H9 (cell line): ENCODE data around the gene PDPK1. TPM values are rescaled to one million over a fixed set of nuclear protein-coding genes. Genes with fewer than 3 reads are reported as not detected.
A peak's percentile ranks its signal among the peaks of the same experiment; 100 is the strongest.

Source experiments
- DNase-seq: peaks from one replicate; pipeline ENCODE4 v3.0.0-alpha.2; 2017
- H2AFZ ChIP-seq: one replicate; pipeline ENCODE4 v1.6.1; 2013; ENCODE audit warnings: mild to moderate bottlenecking, low read length, control low read depth, moderate library complexity
- H2AK5ac ChIP-seq: 2 replicates; pipeline ENCODE4 v1.6.1; 2013; ENCODE audit warnings: low read length, control low read depth, mixed read lengths; ENCODE audit not compliant: insufficient read length
- H2BK120ac ChIP-seq: one replicate; pipeline ENCODE4 v1.6.1; 2013; ENCODE audit warnings: low read depth, mild to moderate bottlenecking, low read length, control low read depth, inconsistent platforms; ENCODE audit not compliant: poor library complexity, severe bottlenecking
- H2BK12ac ChIP-seq: 2 replicates; pipeline ENCODE4 v1.6.1; 2013; ENCODE audit warnings: low read length, control low read depth, mixed read lengths, low read depth; ENCODE audit not compliant: insufficient read length
- H2BK15ac ChIP-seq: 2 replicates; pipeline ENCODE4 v1.6.1; 2013; ENCODE audit warnings: low read depth, low read length, control low read depth
- H2BK20ac ChIP-seq: one replicate; pipeline ENCODE4 v1.6.1; 2013; ENCODE audit warnings: low read depth, mild to moderate bottlenecking, low read length, control low read depth, inconsistent platforms; ENCODE audit not compliant: poor library complexity, severe bottlenecking
- H2BK5ac ChIP-seq: 2 replicates; pipeline ENCODE4 v1.6.1; 2013; ENCODE audit warnings: low read length, control low read depth, mixed read lengths; ENCODE audit not compliant: insufficient read length
- H3K14ac ChIP-seq: 2 replicates; pipeline ENCODE4 v1.6.1; 2013; ENCODE audit warnings: low read length, control low read depth; ENCODE audit not compliant: insufficient read depth
- H3K18ac ChIP-seq: 2 replicates; pipeline ENCODE4 v1.6.1; 2013; ENCODE audit warnings: low read depth, mild to moderate bottlenecking, mixed read lengths, low read length, control low read depth; ENCODE audit not compliant: insufficient read length
- H3K23ac ChIP-seq: 2 replicates; pipeline ENCODE4 v1.6.1; 2013; ENCODE audit warnings: low read length, control low read depth, mixed read lengths, low read depth; ENCODE audit not compliant: insufficient read length
- H3K23me2 ChIP-seq: 2 replicates; pipeline ENCODE4 v1.6.1; 2013; ENCODE audit warnings: low read depth, mild to moderate bottlenecking, mixed read lengths, low read length, control low read depth; ENCODE audit not compliant: insufficient read length, poor library complexity, severe bottlenecking
- H3K27ac ChIP-seq: 2 replicates; pipeline ENCODE4 v1.5.1; 2013; ENCODE audit warnings: low read length, control low read depth, mixed read lengths, low read depth; ENCODE audit not compliant: insufficient read length
- H3K27me3 ChIP-seq: 2 replicates; pipeline ENCODE4 v1.6.1; 2013; ENCODE audit warnings: low read length, control low read depth, inconsistent platforms; ENCODE audit not compliant: insufficient read depth
- H3K4ac ChIP-seq: 2 replicates; pipeline ENCODE4 v1.6.1; 2013; ENCODE audit warnings: low read depth, mild to moderate bottlenecking, control low read depth, inconsistent platforms, low read length, moderate library complexity
- H3K4me1 ChIP-seq: 2 replicates; pipeline ENCODE4 v1.6.1; 2013; ENCODE audit warnings: low read length, control low read depth, inconsistent platforms; ENCODE audit not compliant: insufficient read depth
- H3K4me2 ChIP-seq: 2 replicates; pipeline ENCODE4 v1.6.1; 2013; ENCODE audit warnings: low read length, control low read depth, mixed read lengths; ENCODE audit not compliant: insufficient read length, insufficient read depth
- H3K56ac ChIP-seq: 2 replicates; pipeline ENCODE4 v1.6.1; 2013; ENCODE audit warnings: low read depth, mild to moderate bottlenecking, mixed read lengths, low read length, control low read depth; ENCODE audit not compliant: insufficient read length
- H3K79me1 ChIP-seq: 2 replicates; pipeline ENCODE4 v1.6.1; 2013; ENCODE audit warnings: low read depth, mild to moderate bottlenecking, moderate library complexity, low read length, control low read depth, inconsistent platforms; ENCODE audit not compliant: insufficient read depth, poor library complexity, severe bottlenecking
- H3K79me2 ChIP-seq: 2 replicates; pipeline ENCODE4 v1.6.1; 2013; ENCODE audit warnings: low read length, control low read depth, inconsistent platforms; ENCODE audit not compliant: insufficient read depth
- H3K9ac ChIP-seq: 2 replicates; pipeline ENCODE4 v1.6.1; 2013; ENCODE audit warnings: low read length, control low read depth, mixed read lengths; ENCODE audit not compliant: insufficient read length; ENCODE audit errors: extremely low read depth
- H3K9me3 ChIP-seq: one replicate; pipeline ENCODE4 v1.6.1; 2013; ENCODE audit warnings: low read depth, low read length, inconsistent platforms; ENCODE audit not compliant: control insufficient read depth
- H3T11ph ChIP-seq: one replicate; pipeline ENCODE4 v1.6.1; 2013; ENCODE audit warnings: mild to moderate bottlenecking, low read length, control low read depth, inconsistent platforms
- H4K20me1 ChIP-seq: one replicate; pipeline ENCODE4 v1.6.1; 2013; ENCODE audit not compliant: control insufficient read depth, insufficient read length, insufficient read depth
- H4K5ac ChIP-seq: 2 replicates; pipeline ENCODE4 v1.6.1; 2013; ENCODE audit warnings: low read depth, mild to moderate bottlenecking, mixed read lengths, low read length, control low read depth; ENCODE audit not compliant: insufficient read length
- H4K8ac ChIP-seq: replicated peaks from 2 replicates; pipeline ENCODE4 v1.6.1; 2013; ENCODE audit warnings: low read length, control low read depth, mixed read lengths, low read depth; ENCODE audit not compliant: insufficient read length
- H4K91ac ChIP-seq: 2 replicates; pipeline ENCODE4 v1.6.1; 2013; ENCODE audit warnings: low read depth, mild to moderate bottlenecking, moderate library complexity, mixed read lengths, low read length, control low read depth; ENCODE audit not compliant: insufficient read length
- H3K27ac Mint-ChIP-seq, 3 experiments: 2 replicates in 2 of 3; 3 replicates in 1 of 3; pipeline ENCODE4 v1.8.0; 2020 to 2021; ENCODE audit warnings: mixed read lengths in 3 of 3, mild to moderate bottlenecking in 1 of 3, moderate library complexity in 1 of 3
- H3K27me3 Mint-ChIP-seq: 2 replicates; pipeline ENCODE4 v1.8.0; 2021; ENCODE audit warnings: low read depth, mild to moderate bottlenecking, moderate library complexity, mixed read lengths
- H3K36me3 Mint-ChIP-seq, 3 experiments: 2 replicates in 2 of 3; 3 replicates in 1 of 3; pipeline ENCODE4 v1.8.0; 2020 to 2021; ENCODE audit warnings: low read depth in 3 of 3, mixed read lengths in 3 of 3; ENCODE audit not compliant: insufficient read depth in 1 of 3
- H3K4me1 Mint-ChIP-seq, 2 experiments: 2 replicates each; pipeline ENCODE4 v1.8.0; 2020; ENCODE audit warnings: mixed read lengths in 2 of 2
- H3K4me3 Mint-ChIP-seq, 2 experiments: 2 replicates in 1 of 2; 3 replicates in 1 of 2; pipeline ENCODE4 v1.8.0; 2020 to 2021; ENCODE audit warnings: mild to moderate bottlenecking in 2 of 2, mixed read lengths in 2 of 2, moderate library complexity in 1 of 2
- H3K9me3 Mint-ChIP-seq, 2 experiments: 2 replicates in 1 of 2; 3 replicates in 1 of 2; pipeline ENCODE4 v1.8.0; 2020; ENCODE audit warnings: mild to moderate bottlenecking in 2 of 2, mixed read lengths in 2 of 2, moderate library complexity in 1 of 2
- WGBS: extraction: QIAGEN DNeasy Blood & Tissue Kit; methylation state at CpG from one replicate; pipeline ENCODE4 v1.1.7; 2013; ENCODE audit warnings: missing lambda C conversion rate, low lambda C conversion rate, mixed read lengths; ENCODE audit not compliant: insufficient read length; ENCODE audit errors: extremely low coverage; 5-methylcytosine and 5-hydroxymethylcytosine counted together
- total RNA-seq: library from RNA; stranded (reverse); gene quantifications from 2 replicates; pipeline ENCODE4 v1.2.1, GENCODE V29; 2021
- TF ChIP-seq, protein P1 (sequence below): fragments of 200-600 bp; sonication (generic); conservative IDR thresholded peaks from 3 replicates; pipeline ENCODE4 v1.8.0; 2021; ENCODE audit warnings: antibody characterized with exemption, mild to moderate bottlenecking

PDPK1 gene
- total RNA-seq, 1 experiment from 2014 or later, result 32.8 TPM

GRCh38 chr16:2530629-2531318 lies 7.0 kb upstream of the PDPK1 start:
- H2AFZ ChIP-seq, result no peak overlapping the region
- TF ChIP-seq, protein P1, sequence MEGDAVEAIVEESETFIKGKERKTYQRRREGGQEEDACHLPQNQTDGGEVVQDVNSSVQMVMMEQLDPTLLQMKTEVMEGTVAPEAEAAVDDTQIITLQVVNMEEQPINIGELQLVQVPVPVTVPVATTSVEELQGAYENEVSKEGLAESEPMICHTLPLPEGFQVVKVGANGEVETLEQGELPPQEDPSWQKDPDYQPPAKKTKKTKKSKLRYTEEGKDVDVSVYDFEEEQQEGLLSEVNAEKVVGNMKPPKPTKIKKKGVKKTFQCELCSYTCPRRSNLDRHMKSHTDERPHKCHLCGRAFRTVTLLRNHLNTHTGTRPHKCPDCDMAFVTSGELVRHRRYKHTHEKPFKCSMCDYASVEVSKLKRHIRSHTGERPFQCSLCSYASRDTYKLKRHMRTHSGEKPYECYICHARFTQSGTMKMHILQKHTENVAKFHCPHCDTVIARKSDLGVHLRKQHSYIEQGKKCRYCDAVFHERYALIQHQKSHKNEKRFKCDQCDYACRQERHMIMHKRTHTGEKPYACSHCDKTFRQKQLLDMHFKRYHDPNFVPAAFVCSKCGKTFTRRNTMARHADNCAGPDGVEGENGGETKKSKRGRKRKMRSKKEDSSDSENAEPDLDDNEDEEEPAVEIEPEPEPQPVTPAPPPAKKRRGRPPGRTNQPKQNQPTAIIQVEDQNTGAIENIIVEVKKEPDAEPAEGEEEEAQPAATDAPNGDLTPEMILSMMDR, result no peak
- no peak overlapping the region for H3T11ph ChIP-seq
- Mint-ChIP-seq H3K27ac (peak overlapping the region; percentile 40 to 83 (median 40); a peak in 4 of 7 replicates), H3K4me3 (peak overlapping the region; percentile 79 to 98), H3K4me1 (peaks cover 4 to 11% of the 10 kb centered on the region in 2 experiments), H3K9me3 (peaks cover 0 to 2% of the 10 kb centered on the region in 2 experiments; a peak in 1 of 5 replicates), H3K36me3 (peaks cover 4 to 24% (median 8%) of the 10 kb centered on the region in 3 experiments; a peak in 6 of 7 replicates), H3K27me3 (peaks cover 4% of the 10 kb centered on the region; the same call in 1 of the 2 replicates)
- no peak for DNase-seq
- peak overlapping the region; percentile 78 for H3K4me2 ChIP-seq
- no peaks in the 10 kb centered on the region for H3K4me1 ChIP-seq
- no peak overlapping the region for H4K8ac ChIP-seq
- no peak overlapping the region for H3K4ac ChIP-seq
- H3K79me1 ChIP-seq, result no peaks in the 10 kb centered on the region
- WGBS, result no CpG with 5 or more reads among the region's 14 CpGs
- H3K18ac ChIP-seq, result no peak overlapping the region
- H3K9me3 ChIP-seq, result no peaks in the 10 kb centered on the region
- no peaks in the 10 kb centered on the region for H3K27me3 ChIP-seq
- H3K27ac ChIP-seq, result no peak overlapping the region
- no peak overlapping the region for H2AK5ac ChIP-seq
- no peak overlapping the region for H2BK15ac ChIP-seq
- H3K14ac ChIP-seq, result no peak overlapping the region
- no peak overlapping the region for H2BK20ac ChIP-seq
- H2BK12ac ChIP-seq, result no peak overlapping the region
- no peak overlapping the region for H2BK5ac ChIP-seq
- H3K23ac ChIP-seq, result no peak overlapping the region
- no peak overlapping the region for H2BK120ac ChIP-seq
- H3K56ac ChIP-seq, result no peak overlapping the region
- no peaks in the 10 kb centered on the region for H4K20me1 ChIP-seq
- H3K79me2 ChIP-seq, result no peaks in the 10 kb centered on the region
- H3K23me2 ChIP-seq, result peaks cover 10% of the 10 kb centered on the region
- no peak overlapping the region for H4K5ac ChIP-seq
- H3K9ac ChIP-seq, result no peak overlapping the region
- no peak overlapping the region for H4K91ac ChIP-seq
